Brain microvascular endothelial cell (primary cell): ENCODE results near the gene KRTAP15-1.
A peak's percentile ranks its signal among the peaks of the same experiment; 100 is the strongest.

ENCODE experiments used
- DNase-seq: peaks from one replicate; pipeline ENCODE4 v3.0.0-alpha.2; 2020
- H3K27ac ChIP-seq: fragments of 250-450 bp; sonication (Bioruptor Pico); 2 replicates; pipeline ENCODE4 v1.5.1; 2020; ENCODE audit warnings: mild to moderate bottlenecking, moderate library complexity
- H3K27me3 ChIP-seq: fragments of 250-450 bp; sonication (Bioruptor Pico); replicated peaks from 2 replicates; pipeline ENCODE4 v1.5.1; 2020; ENCODE audit warnings: mild to moderate bottlenecking
- H3K36me3 ChIP-seq: fragments of 250-450 bp; sonication (Bioruptor Pico); replicated peaks from 2 replicates; pipeline ENCODE4 v1.5.1; 2020; ENCODE audit warnings: mild to moderate bottlenecking
- H3K4me3 ChIP-seq: 2 replicates; pipeline ENCODE4 v1.5.1; 2011; ENCODE audit warnings: low read depth, mild to moderate bottlenecking, control low read depth, low read length, moderate library complexity
- in situ Hi-C: cut with HindIII; loops from 2 replicates; pipeline ENCODE4 v1.10.0; 2017; ENCODE audit warnings: low sequenced_read_pairs, low pct_ligation_motif_present
- TF ChIP-seq, protein P1 (sequence below): IDR thresholded peaks from 2 replicates; pipeline ENCODE4 v1.5.1; 2011; ENCODE audit warnings: low read depth, mild to moderate bottlenecking, moderate library complexity, low read length, control low read depth, inconsistent platforms; ENCODE audit errors: missing control alignments

KRTAP15-1 gene

DNA sequence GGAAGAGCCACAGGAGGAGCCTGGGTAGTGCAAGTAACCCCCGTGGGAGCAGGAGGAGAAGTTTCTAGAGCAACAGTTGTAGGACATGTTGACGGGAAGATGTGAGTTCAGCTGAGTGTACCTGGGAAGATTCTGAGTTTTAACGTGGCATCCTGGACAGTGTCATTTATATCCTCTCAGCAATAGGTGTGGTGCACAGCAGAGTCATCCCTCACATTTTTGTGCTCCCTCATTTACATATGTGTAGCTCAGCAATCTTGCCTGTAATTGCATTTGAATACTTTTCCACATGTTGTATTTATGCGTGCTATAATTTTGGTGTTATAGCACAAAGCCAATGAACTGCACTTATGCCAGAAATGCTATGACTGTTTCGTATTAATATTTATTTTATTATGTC, 14.2 kb upstream of the KRTAP15-1 start, which contains the start of gene KRTAP13-3:
TSS of gene KRTAP13-3 (minus strand) at position 101 of the 400 bp plus-strand sequence. CDS start at position 87, 14 bp downstream.
- TF ChIP-seq, protein P1, sequence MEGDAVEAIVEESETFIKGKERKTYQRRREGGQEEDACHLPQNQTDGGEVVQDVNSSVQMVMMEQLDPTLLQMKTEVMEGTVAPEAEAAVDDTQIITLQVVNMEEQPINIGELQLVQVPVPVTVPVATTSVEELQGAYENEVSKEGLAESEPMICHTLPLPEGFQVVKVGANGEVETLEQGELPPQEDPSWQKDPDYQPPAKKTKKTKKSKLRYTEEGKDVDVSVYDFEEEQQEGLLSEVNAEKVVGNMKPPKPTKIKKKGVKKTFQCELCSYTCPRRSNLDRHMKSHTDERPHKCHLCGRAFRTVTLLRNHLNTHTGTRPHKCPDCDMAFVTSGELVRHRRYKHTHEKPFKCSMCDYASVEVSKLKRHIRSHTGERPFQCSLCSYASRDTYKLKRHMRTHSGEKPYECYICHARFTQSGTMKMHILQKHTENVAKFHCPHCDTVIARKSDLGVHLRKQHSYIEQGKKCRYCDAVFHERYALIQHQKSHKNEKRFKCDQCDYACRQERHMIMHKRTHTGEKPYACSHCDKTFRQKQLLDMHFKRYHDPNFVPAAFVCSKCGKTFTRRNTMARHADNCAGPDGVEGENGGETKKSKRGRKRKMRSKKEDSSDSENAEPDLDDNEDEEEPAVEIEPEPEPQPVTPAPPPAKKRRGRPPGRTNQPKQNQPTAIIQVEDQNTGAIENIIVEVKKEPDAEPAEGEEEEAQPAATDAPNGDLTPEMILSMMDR, result no peak
- Histone ChIP-seq H3K27me3 (no peaks in the 10 kb centered on the region), H3K27ac (no peak within 1 kb of the TSS), H3K36me3 (no peaks in the 10 kb centered on the region), H3K4me3 (no peak within 1 kb of the TSS)
- in situ Hi-C loops, result no loop called here
- DNase-seq, result no peak

DNA sequence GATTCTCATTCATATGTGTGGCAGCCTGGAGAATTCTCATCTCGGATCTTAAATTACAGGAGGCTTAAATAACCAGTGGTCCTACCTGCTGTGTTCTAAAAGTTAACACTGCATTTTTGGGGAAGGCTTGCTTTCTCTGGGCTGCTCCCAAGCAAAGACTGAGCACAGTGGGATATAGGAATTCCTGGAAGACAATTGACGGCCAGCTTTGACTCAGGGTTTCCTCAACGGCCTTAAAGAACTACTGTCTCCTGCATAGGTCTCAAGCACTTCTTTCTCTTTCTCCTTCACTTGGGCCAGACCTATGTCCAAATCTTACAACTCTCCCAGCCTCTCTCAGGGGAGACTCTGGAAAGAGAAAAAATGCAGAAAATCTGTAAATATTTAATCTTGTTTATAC, 13.3 kb upstream of the KRTAP15-1 start:
- H3K36me3 ChIP-seq, result no peaks in the 10 kb centered on the region
- H3K27ac ChIP-seq, result no peak overlapping the region
- no peaks in the 10 kb centered on the region for H3K27me3 ChIP-seq
- TF ChIP-seq, protein P1, result no peak
- in situ Hi-C loops, result no loop called here
- DNase-seq, result no peak
- no peak overlapping the region for H3K4me3 ChIP-seq

DNA sequence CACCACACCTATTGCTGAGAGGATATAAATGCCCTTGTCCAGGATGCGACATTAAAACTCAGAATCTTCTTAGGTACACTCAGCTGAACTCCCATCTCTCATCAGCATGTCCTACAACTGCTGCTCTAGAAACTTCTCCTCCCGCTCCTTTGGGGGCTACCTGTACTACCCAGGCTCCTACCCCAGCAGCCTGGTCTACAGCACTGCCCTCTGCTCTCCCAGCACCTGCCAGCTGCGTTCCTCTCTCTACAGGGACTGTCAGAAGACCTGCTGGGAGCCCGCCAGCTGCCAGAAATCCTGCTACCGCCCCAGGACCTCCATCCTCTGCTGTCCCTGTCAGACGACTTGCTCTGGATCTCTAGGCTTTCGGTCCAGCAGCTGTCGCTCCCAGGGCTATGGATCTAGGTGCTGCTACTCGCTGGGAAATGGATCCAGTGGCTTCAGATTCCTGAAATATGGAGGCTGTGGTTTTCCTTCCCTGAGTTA, 9.9 kb upstream of the KRTAP15-1 start, which contains the start of gene KRTAP13-4:
TSS of gene KRTAP13-4 (plus strand) at position 51 of the 486 bp plus-strand sequence. CDS start at position 107, 56 bp downstream.
- Histone ChIP-seq H3K27me3 (no peaks in the 10 kb centered on the region), H3K4me3 (no peak within 1 kb of the TSS), H3K27ac (no peak within 1 kb of the TSS), H3K36me3 (no peaks in the 10 kb centered on the region)
- DNase-seq, result no peak
- TF ChIP-seq, protein P1, result no peak
- in situ Hi-C loops, result no loop called here

DNA sequence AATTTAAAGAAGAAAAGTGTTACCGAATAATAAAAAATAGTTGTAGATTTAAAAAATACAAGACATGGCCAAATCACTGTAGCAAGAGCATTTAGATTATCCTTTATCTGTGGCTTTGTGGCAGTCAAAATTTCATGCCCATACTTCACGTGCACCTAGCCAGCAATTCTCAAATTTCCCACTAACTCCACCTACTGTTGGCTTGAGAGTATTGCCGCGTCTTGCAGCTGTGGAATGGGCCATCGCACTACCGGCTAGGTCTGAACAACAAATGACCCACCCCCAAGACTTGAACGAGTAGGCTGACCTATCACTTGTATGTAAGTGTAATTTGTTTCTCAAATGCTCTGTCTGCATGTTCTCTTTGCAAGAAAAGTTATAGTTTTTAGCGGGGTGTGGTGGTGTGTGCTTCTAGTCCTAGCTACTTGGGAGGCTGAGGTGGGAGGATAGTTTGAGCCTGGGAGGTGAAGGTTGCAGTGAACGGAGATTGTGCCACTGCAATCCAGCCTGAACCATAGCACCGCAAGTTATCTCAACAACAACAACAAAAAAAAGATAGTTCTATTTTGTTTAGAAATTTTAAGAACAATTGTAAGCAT, 5.9 kb upstream of the KRTAP15-1 start:
- Histone ChIP-seq H3K27me3 (no peaks in the 10 kb centered on the region), H3K27ac (no peak overlapping the region), H3K4me3 (no peak overlapping the region), H3K36me3 (no peaks in the 10 kb centered on the region)
- TF ChIP-seq, protein P1, result peak; percentile 76
- in situ Hi-C loops, result no loop called here
- peak; percentile 20 for DNase-seq

DNA sequence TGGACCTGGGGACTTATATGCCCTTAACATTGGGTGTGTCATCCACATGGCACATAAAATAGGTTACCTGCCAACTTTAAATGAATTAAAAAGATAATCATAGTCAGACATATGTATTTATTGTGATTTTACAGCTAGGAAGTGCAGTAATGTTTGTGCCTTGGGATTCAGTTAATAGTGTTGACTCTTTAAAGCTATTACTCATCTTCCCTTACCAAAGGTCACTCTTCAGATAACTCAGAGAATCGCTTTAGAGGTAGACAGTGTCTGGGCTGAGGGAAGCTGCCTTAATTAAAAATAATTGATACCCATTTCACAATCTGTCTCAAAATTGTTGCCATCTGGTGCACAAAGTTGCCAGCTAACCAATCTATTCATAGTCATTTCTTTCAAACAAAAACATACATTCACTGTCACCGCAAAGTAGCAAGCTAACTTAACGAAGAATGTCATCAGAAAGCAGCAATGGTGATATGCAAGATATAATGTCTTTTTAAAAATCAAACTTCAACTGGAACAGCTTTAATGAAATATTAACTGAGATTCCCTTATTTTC, 3.0 kb upstream of the KRTAP15-1 start:
- Histone ChIP-seq H3K27me3 (no peaks in the 10 kb centered on the region), H3K36me3 (no peaks in the 10 kb centered on the region), H3K27ac (no peak overlapping the region), H3K4me3 (no peak overlapping the region)
- in situ Hi-C loops, result no loop called here
- DNase-seq, result no peak
- TF ChIP-seq, protein P1, result no peak
